Heart left ventricle (tissue), 16 donors: ENCODE measurements around the gene RFX6. TPM values are rescaled to one million over a fixed set of nuclear protein-coding genes. Genes with fewer than 3 reads are reported as not detected.

ENCODE experiments used
- ATAC-seq, 4 donors: fragments of 200-7000 bp; cut with Tn5 transposase; one replicate each; pipeline ENCODE4 v1.9.1; 2020 to 2022; ENCODE audit warnings: moderate library complexity in 4 of 4, mild to moderate bottlenecking in 3 of 4, moderate number of reproducible peaks in 1 of 4
- DNase-seq, 5 donors: peaks; one replicate each; pipeline ENCODE4 v3.0.0-alpha.2; 2020
- H3K27ac ChIP-seq, 12 donors: fragments of 200-600 bp; sonication (generic) in 4 of 12; one replicate each; pipeline versions ENCODE4 v1.5.0 to v1.8.0; 2016 to 2022; ENCODE audit warnings: mild to moderate bottlenecking in 2 of 12
- H3K27me3 ChIP-seq, 9 donors: fragments of 200-600 bp; sonication (generic) in 2 of 9; one replicate each; pipeline versions ENCODE4 v1.5.1 to v1.8.0; 2016 to 2022; ENCODE audit warnings: mild to moderate bottlenecking in 3 of 9
- H3K36me3 ChIP-seq, 9 donors: fragments of 200-600 bp; sonication (generic) in 2 of 9; one replicate each; pipeline versions ENCODE4 v1.5.0 to v1.8.0; 2018 to 2022; ENCODE audit warnings: mild to moderate bottlenecking in 2 of 9
- H3K4me1 ChIP-seq, 12 donors: fragments of 200-600 bp; sonication (generic) in 4 of 12; one replicate each; pipeline versions ENCODE4 v1.5.0 to v1.8.0; 2016 to 2022; ENCODE audit warnings: mild to moderate bottlenecking in 3 of 12
- H3K4me3 ChIP-seq, 12 donors: fragments of 200-600 bp; sonication (generic) in 4 of 12; one replicate each; pipeline versions ENCODE4 v1.5.0 to v1.8.0; 2017 to 2022; ENCODE audit warnings: mild to moderate bottlenecking in 9 of 12, moderate library complexity in 4 of 12
- H3K9me3 ChIP-seq, 12 donors: fragments of 200-600 bp; sonication (generic) in 4 of 12; one replicate each; pipeline versions ENCODE4 v1.5.0 to v1.8.0; 2016 to 2022; ENCODE audit warnings: mild to moderate bottlenecking in 1 of 12
- POLR2A ChIP-seq, 2 donors: fragments of 450-650 bp; IDR thresholded peaks; one replicate each; pipeline ENCODE4 v1.6.1; 2017; ENCODE audit warnings: antibody characterized with exemption in 2 of 2, mild to moderate bottlenecking in 2 of 2, moderate library complexity in 2 of 2
- WGBS, 4 donors: extraction: QIAGEN DNeasy Blood & Tissue Kit in 2 of 4; methylation state at CpG; one replicate each; pipeline versions ENCODE4 v1.1.5 to v1.1.7; 2013 to 2018; 5-methylcytosine and 5-hydroxymethylcytosine counted together
- intact Hi-C, 10 donors: fragments of 100-400 bp; cut with DNase I; formaldehyde crosslinking; loops; one replicate each; pipeline versions ENCODE4 v1.11.1 to v1.14.2; 2022
- polyA plus RNA-seq, 2 donors: library from polyadenylated mRNA; stranded (reverse); fragments of 200-250 nt; gene quantifications; one replicate each; pipeline ENCODE4 v1.2.3, GENCODE V29; 2013
- total RNA-seq, 9 donors: library from RNA; depleted of rRNA in 2 of 9; stranded (reverse); fragments of >200 nt in 2 of 9; fragmentation: NEBNext Ultra II Directional in 3 of 9; extraction: Animal tissue kit (Norgen Biotek cat#: 25700) in 3 of 9; gene quantifications; one replicate each; pipeline versions ENCODE4 v1.1.0 to v1.2.4, GENCODE V29; 2016 to 2023
- TF ChIP-seq, protein P1 (sequence below), 12 donors: fragments of 200-600 bp; sonication (generic) in 4 of 12; IDR thresholded peaks; one replicate each; pipeline versions ENCODE4 v1.5.0 to v1.8.0; 2018 to 2022; ENCODE audit warnings: antibody characterized with exemption in 12 of 12, mild to moderate bottlenecking in 5 of 12
- donor health status: ischemic (EF 13 %, LVEDD 7.1; RV severe dilation, severe dysfunction).
- donor health status: healthy with polysubstance abuse.
- donor health status: DM: no; HTN: yes; CAD: no.
- donor health status: DM: no; HTN: no; CAD: no.
- donor health status: ischemic (EF 25% LVEDD 6.9; RV normal size, moderate dysfunction).
- donor health status: ischemic (EF 25% LVEDD 5.7; RV mildly dilated, moderate dysfunction).
- donor health status: healthy.
- donor health status: DM: yes; HTN: yes; CAD: no.
- donor health status: ischemic (EF 35%, LVEDD 5.7; RV mildly dilated, moderate dysfunction).
- donor health status: nonischemic (EF 11% LVEDD 7.7; RV severe dilation, severe dysfunction).
- donor health status: DM: yes; HTN: yes; CAD: no.
- donor health status: PGD.
- donor health status: ischemic (EF 29% LVEDD 5.4; RV normal size, mild dysfunction).
- donor health status: nonischemic (EF 23%, LVEDD 6.1; RV moderate dilation, normal function).

RFX6 gene
- total and polyA plus RNA-seq, 11 donors = not detected

DNA sequence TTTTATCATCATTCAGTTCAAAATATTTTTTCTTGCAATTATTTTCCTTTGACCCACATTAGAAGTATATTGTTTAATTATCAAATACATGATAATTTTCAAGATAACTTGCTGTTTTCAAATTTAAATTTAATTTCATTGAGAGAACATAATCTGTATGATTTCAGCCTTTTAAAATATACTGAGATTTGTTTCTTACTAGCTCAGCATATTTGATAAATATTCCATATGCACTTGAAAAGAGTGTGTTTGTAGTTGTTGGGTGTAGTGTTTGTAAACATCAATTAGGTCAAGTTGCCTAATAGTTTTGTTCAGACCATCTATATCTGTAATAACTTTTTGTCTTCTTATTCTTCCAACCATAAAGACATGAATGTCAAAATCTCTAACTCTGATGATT, 19.0 kb upstream of the RFX6 start:
- intact Hi-C loops = no loop called here
- H3K4me3 ChIP-seq = no peak overlapping the region
- ATAC-seq (no peak), DNase-seq (no peak)
- H3K27ac ChIP-seq = no peak overlapping the region
- no peaks in the 10 kb centered on the region for H3K4me1 ChIP-seq
- H3K9me3 ChIP-seq = peaks cover 0 to 55% (median 20%) of the 10 kb centered on the region in 12 donors
- TF ChIP-seq, protein P1, sequence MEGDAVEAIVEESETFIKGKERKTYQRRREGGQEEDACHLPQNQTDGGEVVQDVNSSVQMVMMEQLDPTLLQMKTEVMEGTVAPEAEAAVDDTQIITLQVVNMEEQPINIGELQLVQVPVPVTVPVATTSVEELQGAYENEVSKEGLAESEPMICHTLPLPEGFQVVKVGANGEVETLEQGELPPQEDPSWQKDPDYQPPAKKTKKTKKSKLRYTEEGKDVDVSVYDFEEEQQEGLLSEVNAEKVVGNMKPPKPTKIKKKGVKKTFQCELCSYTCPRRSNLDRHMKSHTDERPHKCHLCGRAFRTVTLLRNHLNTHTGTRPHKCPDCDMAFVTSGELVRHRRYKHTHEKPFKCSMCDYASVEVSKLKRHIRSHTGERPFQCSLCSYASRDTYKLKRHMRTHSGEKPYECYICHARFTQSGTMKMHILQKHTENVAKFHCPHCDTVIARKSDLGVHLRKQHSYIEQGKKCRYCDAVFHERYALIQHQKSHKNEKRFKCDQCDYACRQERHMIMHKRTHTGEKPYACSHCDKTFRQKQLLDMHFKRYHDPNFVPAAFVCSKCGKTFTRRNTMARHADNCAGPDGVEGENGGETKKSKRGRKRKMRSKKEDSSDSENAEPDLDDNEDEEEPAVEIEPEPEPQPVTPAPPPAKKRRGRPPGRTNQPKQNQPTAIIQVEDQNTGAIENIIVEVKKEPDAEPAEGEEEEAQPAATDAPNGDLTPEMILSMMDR (IDR thresholded peaks at IDR 0.05) = no peak
- no peak for TF ChIP-seq POLR2A (IDR thresholded peaks at IDR 0.05)
- H3K36me3 ChIP-seq = no peaks in the 10 kb centered on the region
- H3K27me3 ChIP-seq = no peaks in the 10 kb centered on the region

DNA sequence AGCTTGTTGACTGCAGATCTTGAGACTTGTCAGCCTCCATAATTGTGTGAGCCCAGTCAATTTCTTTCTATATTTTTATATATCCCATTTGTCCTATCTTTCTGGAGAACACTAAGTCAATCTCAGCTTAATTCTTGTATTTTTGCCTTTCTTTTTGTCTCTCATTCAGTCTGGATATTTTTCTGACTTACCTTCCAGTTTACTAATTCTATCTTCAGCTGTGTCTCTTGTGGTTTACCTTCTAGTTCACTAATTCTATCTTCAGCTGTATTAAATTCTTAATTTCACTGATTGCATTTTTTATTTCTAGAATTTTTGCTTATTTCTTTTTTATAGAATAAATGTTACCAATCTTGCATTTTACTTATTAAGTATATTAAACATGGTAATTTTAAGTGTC, 17.8 kb upstream of the RFX6 start:
- Histone ChIP-seq H3K27ac (no peak overlapping the region), H3K36me3 (no peaks in the 10 kb centered on the region), H3K27me3 (no peaks in the 10 kb centered on the region), H3K4me3 (no peak overlapping the region), H3K4me1 (no peaks in the 10 kb centered on the region), H3K9me3 (peaks cover 0 to 51% (median 16%) of the 10 kb centered on the region in 12 donors)
- ATAC-seq (no peak), DNase-seq (no peak)
- intact Hi-C loops = no loop called here
- no peak for TF ChIP-seq POLR2A (IDR thresholded peaks at IDR 0.05)
- TF ChIP-seq, protein P1 (IDR thresholded peaks at IDR 0.05) = no peak

DNA sequence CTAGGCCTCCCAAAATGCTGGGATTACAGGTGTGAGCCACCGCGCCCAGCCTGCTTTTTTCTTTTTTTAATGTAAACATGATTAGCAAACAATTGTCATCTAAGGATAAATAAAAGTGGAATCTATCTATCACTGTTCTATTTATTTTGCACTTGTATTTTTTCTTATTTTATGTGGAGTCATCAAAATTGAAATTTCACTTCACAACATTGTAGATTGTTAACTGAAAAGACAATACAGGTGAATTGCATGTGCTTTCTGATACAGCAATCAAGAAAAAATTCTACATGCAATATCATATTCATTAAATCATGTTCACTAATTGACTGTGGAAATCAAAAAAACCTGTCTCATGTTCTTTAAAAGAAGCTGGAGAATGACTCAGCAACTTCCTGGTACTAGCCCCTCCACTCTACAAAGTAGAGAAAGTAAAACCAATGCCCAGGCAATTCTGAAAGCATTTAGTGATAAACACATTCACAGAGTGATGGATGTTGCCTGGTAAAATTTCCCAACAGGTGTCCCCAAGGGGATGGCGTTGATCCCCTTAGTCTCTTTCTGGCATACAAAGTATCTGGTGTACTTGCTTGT, 10.7 kb upstream of the RFX6 start:
- Histone ChIP-seq H3K36me3 (no peaks in the 10 kb centered on the region), H3K27ac (no peak overlapping the region), H3K9me3 (peaks cover 0 to 4% (median 0%) of the 10 kb centered on the region in 12 donors), H3K27me3 (no peaks in the 10 kb centered on the region), H3K4me1 (no peaks in the 10 kb centered on the region), H3K4me3 (no peak overlapping the region)
- TF ChIP-seq, protein P1 (IDR thresholded peaks at IDR 0.05) = no peak
- TF ChIP-seq POLR2A (IDR thresholded peaks at IDR 0.05) = no peak
- ATAC-seq = no peak
- intact Hi-C loops = no loop called here
- DNase-seq = no peak
- 82 to 89% (median 83%) methylated on average over 3 of the region's 3 CpGs for WGBS, 4 donors

DNA sequence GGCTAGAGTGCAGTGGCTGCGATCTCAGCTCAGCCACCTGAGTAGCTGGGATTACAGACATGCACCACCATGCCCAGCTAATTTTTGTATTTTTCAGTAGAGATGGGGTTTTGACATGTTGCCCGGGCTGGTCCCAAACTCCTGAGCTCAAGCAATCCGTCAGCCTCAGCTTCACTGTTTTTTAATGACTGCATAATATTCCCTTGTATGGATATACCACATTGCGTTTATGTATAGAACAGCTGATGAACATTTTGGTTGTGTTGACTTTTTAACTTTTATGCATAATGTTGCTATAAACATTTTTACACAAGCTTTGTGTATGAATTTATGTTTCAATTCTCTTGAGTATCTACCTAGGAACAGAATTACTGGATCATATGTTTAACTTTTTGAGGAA, 4.3 kb upstream of the RFX6 start:
- WGBS, 4 donors = 82 to 87% (median 84%) methylated on average over 4 of the region's 4 CpGs

More for the DNA sequence above, 4.3 kb upstream of the RFX6 start:
- H3K27me3 ChIP-seq = peaks cover 13 to 42% (median 28%) of the 10 kb centered on the region in 9 donors
- H3K36me3 ChIP-seq = no peaks in the 10 kb centered on the region
- H3K9me3 ChIP-seq = peaks cover 0 to 11% (median 0%) of the 10 kb centered on the region in 12 donors
- TF ChIP-seq, protein P1 (IDR thresholded peaks at IDR 0.05) = no peak
- TF ChIP-seq POLR2A (IDR thresholded peaks at IDR 0.05) = no peak
- ATAC-seq = no peak
- H3K4me1 ChIP-seq = peaks cover 0 to 12% (median 1%) of the 10 kb centered on the region in 12 donors
- no peak overlapping the region for H3K4me3 ChIP-seq
- no peak for DNase-seq
- no peak overlapping the region for H3K27ac ChIP-seq
- intact Hi-C loops = no loop called here
